ENCODE data around the gene TMEM175.
"Not testable (repeated sequence)": the region's sequence is repeated elsewhere in the genome, so short reads cannot be mapped to it uniquely, and the experiment has no call there.

Gene TMEM175

DNA sequence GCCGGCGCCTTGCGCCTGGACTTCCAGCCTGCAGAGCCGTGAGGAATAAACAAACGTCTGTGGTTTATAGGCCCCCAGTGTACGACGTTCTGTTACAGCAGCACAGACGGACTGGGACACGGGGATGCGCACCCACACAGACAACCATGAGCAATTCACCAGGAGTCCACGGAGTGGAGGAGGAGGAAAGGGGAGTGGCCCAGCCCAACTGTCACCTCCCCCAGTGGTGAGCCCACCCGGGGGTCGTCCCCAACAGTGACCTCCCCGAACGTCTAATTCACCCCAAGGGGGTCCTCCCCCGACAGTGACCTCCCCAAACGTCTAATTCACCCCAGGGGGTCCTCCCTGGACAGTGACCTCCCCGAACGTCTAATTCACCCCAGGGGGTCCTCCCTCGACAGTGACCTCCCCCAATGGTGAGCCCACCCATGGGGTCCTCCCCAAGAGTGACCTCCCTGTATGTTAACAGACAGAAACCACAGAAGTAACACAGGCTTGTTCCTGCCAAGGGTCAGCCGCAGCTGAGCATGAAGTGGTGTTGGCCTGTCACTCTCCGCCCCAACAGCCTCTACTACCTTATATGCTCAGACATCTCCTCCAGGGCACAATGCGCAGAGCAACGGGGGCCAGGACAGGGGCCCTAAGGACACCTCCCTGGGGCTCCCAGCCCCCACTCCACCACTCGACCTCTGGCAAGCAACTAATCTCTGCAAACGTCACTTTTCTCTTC is 6.3 kb upstream of the TMEM175 start:
- ATAC-seq, result no peak
- TF ChIP-seq BACH2 (CRISPR knock-in tag; IDR thresholded peaks at IDR 0.05; ENCODE audit: borderline replicate concordance) (no peak), GLIS3 (CRISPR knock-in tag; IDR thresholded peaks at IDR 0.05) (no peak), ARNTL (CRISPR knock-in tag; IDR thresholded peaks at IDR 0.05; ENCODE audit: borderline replicate concordance, low read depth) (no peak), TCF4 (CRISPR knock-in tag; IDR thresholded peaks at IDR 0.05; ENCODE audit: borderline replicate concordance) (no peak), OSR1 (CRISPR knock-in tag; IDR thresholded peaks at IDR 0.05) (no peak), ESRRG (CRISPR knock-in tag; IDR thresholded peaks at IDR 0.05) (no peak), ZFP3 (CRISPR knock-in tag; IDR thresholded peaks at IDR 0.05) (no peak), ZNF8 (CRISPR knock-in tag; IDR thresholded peaks at IDR 0.05) (no peak)
- TF ChIP-seq, protein P1, sequence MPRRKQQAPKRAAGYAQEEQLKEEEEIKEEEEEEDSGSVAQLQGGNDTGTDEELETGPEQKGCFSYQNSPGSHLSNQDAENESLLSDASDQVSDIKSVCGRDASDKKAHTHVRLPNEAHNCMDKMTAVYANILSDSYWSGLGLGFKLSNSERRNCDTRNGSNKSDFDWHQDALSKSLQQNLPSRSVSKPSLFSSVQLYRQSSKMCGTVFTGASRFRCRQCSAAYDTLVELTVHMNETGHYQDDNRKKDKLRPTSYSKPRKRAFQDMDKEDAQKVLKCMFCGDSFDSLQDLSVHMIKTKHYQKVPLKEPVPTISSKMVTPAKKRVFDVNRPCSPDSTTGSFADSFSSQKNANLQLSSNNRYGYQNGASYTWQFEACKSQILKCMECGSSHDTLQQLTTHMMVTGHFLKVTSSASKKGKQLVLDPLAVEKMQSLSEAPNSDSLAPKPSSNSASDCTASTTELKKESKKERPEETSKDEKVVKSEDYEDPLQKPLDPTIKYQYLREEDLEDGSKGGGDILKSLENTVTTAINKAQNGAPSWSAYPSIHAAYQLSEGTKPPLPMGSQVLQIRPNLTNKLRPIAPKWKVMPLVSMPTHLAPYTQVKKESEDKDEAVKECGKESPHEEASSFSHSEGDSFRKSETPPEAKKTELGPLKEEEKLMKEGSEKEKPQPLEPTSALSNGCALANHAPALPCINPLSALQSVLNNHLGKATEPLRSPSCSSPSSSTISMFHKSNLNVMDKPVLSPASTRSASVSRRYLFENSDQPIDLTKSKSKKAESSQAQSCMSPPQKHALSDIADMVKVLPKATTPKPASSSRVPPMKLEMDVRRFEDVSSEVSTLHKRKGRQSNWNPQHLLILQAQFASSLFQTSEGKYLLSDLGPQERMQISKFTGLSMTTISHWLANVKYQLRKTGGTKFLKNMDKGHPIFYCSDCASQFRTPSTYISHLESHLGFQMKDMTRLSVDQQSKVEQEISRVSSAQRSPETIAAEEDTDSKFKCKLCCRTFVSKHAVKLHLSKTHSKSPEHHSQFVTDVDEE (CRISPR knock-in tag; IDR thresholded peaks at IDR 0.05), result no peak
- TF ChIP-seq, protein P2, sequence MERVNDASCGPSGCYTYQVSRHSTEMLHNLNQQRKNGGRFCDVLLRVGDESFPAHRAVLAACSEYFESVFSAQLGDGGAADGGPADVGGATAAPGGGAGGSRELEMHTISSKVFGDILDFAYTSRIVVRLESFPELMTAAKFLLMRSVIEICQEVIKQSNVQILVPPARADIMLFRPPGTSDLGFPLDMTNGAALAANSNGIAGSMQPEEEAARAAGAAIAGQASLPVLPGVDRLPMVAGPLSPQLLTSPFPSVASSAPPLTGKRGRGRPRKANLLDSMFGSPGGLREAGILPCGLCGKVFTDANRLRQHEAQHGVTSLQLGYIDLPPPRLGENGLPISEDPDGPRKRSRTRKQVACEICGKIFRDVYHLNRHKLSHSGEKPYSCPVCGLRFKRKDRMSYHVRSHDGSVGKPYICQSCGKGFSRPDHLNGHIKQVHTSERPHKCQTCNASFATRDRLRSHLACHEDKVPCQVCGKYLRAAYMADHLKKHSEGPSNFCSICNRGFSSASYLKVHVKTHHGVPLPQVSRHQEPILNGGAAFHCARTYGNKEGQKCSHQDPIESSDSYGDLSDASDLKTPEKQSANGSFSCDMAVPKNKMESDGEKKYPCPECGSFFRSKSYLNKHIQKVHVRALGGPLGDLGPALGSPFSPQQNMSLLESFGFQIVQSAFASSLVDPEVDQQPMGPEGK (CRISPR knock-in tag; IDR thresholded peaks at IDR 0.05; ENCODE audit: borderline replicate concordance), result no peak
- TF ChIP-seq, protein P3, sequence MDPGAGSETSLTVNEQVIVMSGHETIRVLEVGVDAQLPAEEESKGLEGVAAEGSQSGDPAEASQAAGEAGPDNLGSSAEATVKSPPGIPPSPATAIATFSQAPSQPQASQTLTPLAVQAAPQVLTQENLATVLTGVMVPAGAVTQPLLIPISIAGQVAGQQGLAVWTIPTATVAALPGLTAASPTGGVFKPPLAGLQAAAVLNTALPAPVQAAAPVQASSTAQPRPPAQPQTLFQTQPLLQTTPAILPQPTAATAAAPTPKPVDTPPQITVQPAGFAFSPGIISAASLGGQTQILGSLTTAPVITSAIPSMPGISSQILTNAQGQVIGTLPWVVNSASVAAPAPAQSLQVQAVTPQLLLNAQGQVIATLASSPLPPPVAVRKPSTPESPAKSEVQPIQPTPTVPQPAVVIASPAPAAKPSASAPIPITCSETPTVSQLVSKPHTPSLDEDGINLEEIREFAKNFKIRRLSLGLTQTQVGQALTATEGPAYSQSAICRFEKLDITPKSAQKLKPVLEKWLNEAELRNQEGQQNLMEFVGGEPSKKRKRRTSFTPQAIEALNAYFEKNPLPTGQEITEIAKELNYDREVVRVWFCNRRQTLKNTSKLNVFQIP (CRISPR knock-in tag; IDR thresholded peaks at IDR 0.05; ENCODE audit: borderline replicate concordance, low read depth), result no peak

DNA sequence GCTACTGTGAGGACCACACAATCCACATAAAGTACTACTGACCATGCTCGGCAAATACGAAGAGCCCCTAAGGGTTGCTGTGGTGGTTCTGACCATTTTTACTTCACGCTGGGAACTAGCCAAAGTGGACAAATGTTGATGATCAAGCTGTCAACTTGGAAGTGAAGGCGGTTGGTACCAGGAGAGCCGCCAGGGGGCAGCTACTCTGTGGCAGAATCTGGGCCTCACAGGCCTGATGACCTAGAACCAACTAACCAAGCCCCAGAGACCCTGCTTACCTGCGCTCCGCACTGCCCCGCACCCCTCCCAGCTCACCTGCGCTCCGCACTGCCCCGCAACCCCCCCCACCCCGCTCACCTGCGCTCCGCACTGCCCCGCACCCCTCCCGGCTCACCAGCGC is 5.7 kb upstream of the TMEM175 start:
- TF ChIP-seq ZFP30 (CRISPR knock-in tag; IDR thresholded peaks at IDR 0.05), result no peak
- no peak for ATAC-seq

DNA sequence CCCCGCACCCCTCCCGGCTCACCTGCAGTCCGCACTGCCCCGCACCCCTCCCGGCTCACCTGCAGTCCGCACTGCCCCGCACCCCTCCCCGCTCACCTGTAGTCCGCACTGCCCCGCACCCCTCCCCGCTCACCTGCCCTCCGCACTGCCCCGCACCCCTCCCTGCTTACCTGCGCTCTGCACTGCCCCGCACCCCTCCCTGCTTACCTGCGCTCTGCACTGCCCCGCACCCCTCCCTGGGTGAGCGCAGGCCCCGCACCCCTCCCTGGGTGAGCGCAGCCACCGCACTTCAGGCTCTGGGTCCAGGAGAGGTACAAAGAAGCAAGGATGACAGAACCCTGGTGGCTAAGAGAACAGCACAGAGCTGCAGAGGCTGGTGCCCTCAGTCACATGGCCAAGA is 4.7 kb upstream of the TMEM175 start:
- not testable (repeated sequence) for ATAC-seq

DNA sequence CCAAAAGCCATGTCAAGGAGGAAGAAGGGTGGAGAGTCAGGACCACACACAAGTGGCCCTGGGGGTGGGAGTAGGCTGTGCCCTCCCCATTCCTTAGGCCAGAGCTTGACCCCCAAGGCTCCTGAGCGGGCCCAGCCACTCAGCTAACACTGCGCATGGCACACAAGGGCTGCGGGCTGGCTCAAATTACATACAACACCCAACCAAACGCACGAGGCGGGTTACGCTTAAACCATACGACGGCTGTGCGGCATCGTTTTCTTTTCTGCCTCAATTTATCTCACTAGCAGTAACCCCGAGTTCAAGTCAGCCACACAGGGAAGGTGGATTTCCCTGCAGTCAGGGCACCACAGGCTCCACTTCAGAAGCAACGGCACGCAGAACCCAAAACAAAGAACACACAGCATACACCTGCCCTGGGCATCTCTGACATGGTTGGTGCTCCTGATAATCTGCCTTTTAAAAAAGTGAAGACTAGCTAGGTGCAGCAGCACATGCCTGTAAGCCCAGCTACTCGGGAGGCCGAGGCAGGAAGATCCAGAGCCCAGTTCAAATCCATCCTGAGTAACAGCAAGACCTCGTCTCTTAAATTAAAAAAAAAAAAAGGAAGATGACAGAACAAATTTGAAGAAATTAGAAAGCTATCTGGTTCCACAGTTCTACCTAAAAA is 3.0 kb upstream of the TMEM175 start:
- ATAC-seq, result no peak
- TF ChIP-seq, protein P2 (CRISPR knock-in tag; IDR thresholded peaks at IDR 0.05; ENCODE audit: borderline replicate concordance), result no peak
- no peak for TF ChIP-seq ZNF565 (CRISPR knock-in tag; conservative IDR thresholded peaks at IDR 0.05; ENCODE audit: low read depth)
- no peak for TF ChIP-seq ARNTL (CRISPR knock-in tag; IDR thresholded peaks at IDR 0.05; ENCODE audit: borderline replicate concordance, low read depth)
- TF ChIP-seq SNAI2 (CRISPR knock-in tag; IDR thresholded peaks at IDR 0.05), result no peak
- TF ChIP-seq ZNF70 (CRISPR knock-in tag; IDR thresholded peaks at IDR 0.05), result no peak
- TF ChIP-seq RARB (CRISPR knock-in tag; IDR thresholded peaks at IDR 0.05), result no peak
- TF ChIP-seq, protein P1 (CRISPR knock-in tag; IDR thresholded peaks at IDR 0.05), result no peak
- TF ChIP-seq PPARA (CRISPR knock-in tag; IDR thresholded peaks at IDR 0.05; ENCODE audit: borderline replicate concordance), result no peak
- no peak for TF ChIP-seq ZNF8 (CRISPR knock-in tag; IDR thresholded peaks at IDR 0.05)
- TF ChIP-seq BACH2 (CRISPR knock-in tag; IDR thresholded peaks at IDR 0.05; ENCODE audit: borderline replicate concordance), result no peak
- no peak for TF ChIP-seq CSDC2 (CRISPR knock-in tag; IDR thresholded peaks at IDR 0.05)
- TF ChIP-seq ESRRG (CRISPR knock-in tag; IDR thresholded peaks at IDR 0.05), result no peak
- no peak for TF ChIP-seq ISL1 (CRISPR knock-in tag; IDR thresholded peaks at IDR 0.05)
- TF ChIP-seq GLIS3 (CRISPR knock-in tag; IDR thresholded peaks at IDR 0.05), result no peak
- TF ChIP-seq, protein P3 (CRISPR knock-in tag; IDR thresholded peaks at IDR 0.05; ENCODE audit: borderline replicate concordance, low read depth), result no peak
- TF ChIP-seq ZC3H10 (CRISPR knock-in tag; IDR thresholded peaks at IDR 0.05), result no peak

All from SK-N-SH treated with all-trans-retinoic acid at 6 μM for 48 hours (cell line).